Motor neuron (in vitro differentiated cells): ENCODE measurements around the gene XPR1. TPM values are rescaled to one million over a fixed set of nuclear protein-coding genes. Genes with fewer than 3 reads are reported as not detected.
"Not testable (repeated sequence)": the region's sequence is repeated elsewhere in the genome, so short reads cannot be mapped to it uniquely, and the experiment has no call there.

Source experiments
- ATAC-seq, 8 experiments: fragments of 200-7000 bp; cut with Tn5 transposase; replicated peaks in 6 of 8; 2 replicates each; pipeline ENCODE4 v1.8.0; 2021; ENCODE audit warnings: mild to moderate bottlenecking in 8 of 8, moderate library complexity in 8 of 8
- H3K27ac ChIP-seq, 2 donors: fragments of 250-450 bp; sonication (Bioruptor Pico); 2 replicates each; pipeline ENCODE4 v1.9.0; 2021; ENCODE audit warnings: antibody characterized with exemption in 2 of 2, mild to moderate bottlenecking in 2 of 2, moderate library complexity in 1 of 2
- H3K4me1 ChIP-seq, 2 donors: fragments of 250-450 bp; sonication (Bioruptor Pico); replicated peaks in 1 of 2; 2 replicates each; pipeline ENCODE4 v1.6.1; 2021; ENCODE audit warnings: antibody characterized with exemption in 2 of 2, mild to moderate bottlenecking in 2 of 2, moderate library complexity in 1 of 2
- H3K4me3 ChIP-seq, 5 donors: fragments of 250-450 bp; sonication (Bioruptor Pico); 2 replicates each; pipeline ENCODE4 v1.9.0; 2021; ENCODE audit warnings: antibody characterized with exemption in 5 of 5, mild to moderate bottlenecking in 5 of 5, moderate library complexity in 4 of 5
- WGBS, 10 experiments: fragments of 450-650 bp; shearing (Covaris generic); methylation state at CpG; one replicate each; pipeline ENCODE4 v1.0.0; 2022; 5-methylcytosine and 5-hydroxymethylcytosine counted together
- in situ Hi-C, 9 experiments: fragments of 400-800 bp; cut with MboI; loops; one replicate each; pipeline ENCODE4 v1.15.0; 2021; ENCODE audit warnings: low sequenced_read_pairs in 9 of 9, low pct_unique_long_range_greater_than_20kb in 2 of 9; ENCODE audit not compliant: unreplicated experiment in 9 of 9
- total RNA-seq, 8 experiments: library from RNA; unstranded; fragments of 300-600 nt; gene quantifications; 2 replicates each; pipeline versions ENCODE4 v1.2.3 to v1.2.4, GENCODE V29; 2022

XPR1 gene
- total RNA-seq, 8 experiments from 2014 or later: 24.0 to 162 (median 139) TPM

- in situ Hi-C loops, ATAC-seq, H3K27ac ChIP-seq, H3K4me3 ChIP-seq, H3K4me1 ChIP-seq: not testable (repeated sequence)
- 80% methylated on average over 1 of the region's 19 CpGs; no CpG with 5 or more reads in 9 of the 10 experiments for WGBS, 10 experiments
Observed at GRCh38 chr1:180711260-180711659, 79.4 kb downstream of the XPR1 start.

GRCh38 chr1:180720753-180721152 is 88.9 kb downstream of the XPR1 start:
- Histone ChIP-seq H3K4me3 (no peak overlapping the region), H3K4me1 (no peaks in the 10 kb centered on the region), H3K27ac (no peak overlapping the region)
- ATAC-seq: no peak
- WGBS, 10 experiments: 80 to 100% (median 99%) methylated on average over 1 to 4 of the region's 4 CpGs; no CpG with 5 or more reads in 2 of the 10 experiments
- in situ Hi-C loops: no loop called here

GRCh38 chr1:180722586-180722985 is 90.8 kb downstream of the XPR1 start:
- Histone ChIP-seq H3K27ac (no peak overlapping the region), H3K4me3 (no peak overlapping the region), H3K4me1 (no peaks in the 10 kb centered on the region)
- ATAC-seq: no peak
- WGBS, 10 experiments: 60 to 100% (median 96%) methylated on average over 1 of the region's 1 CpG
- in situ Hi-C loops: no loop called here

GRCh38 chr1:180724055-180724454 is 92.2 kb downstream of the XPR1 start:
- no peak for ATAC-seq
- Histone ChIP-seq H3K4me3 (no peak overlapping the region), H3K4me1 (no peaks in the 10 kb centered on the region), H3K27ac (no peak overlapping the region)
- WGBS, 10 experiments: 88 to 100% (median 100%) methylated on average over 1 of the region's 1 CpG
- in situ Hi-C loops: no loop called here

GRCh38 chr1:180726024-180726423 is 94.2 kb downstream of the XPR1 start:
- ATAC-seq, H3K4me3 ChIP-seq, H3K4me1 ChIP-seq, H3K27ac ChIP-seq, in situ Hi-C loops: not testable (repeated sequence)
- 88 to 100% (median 99%) methylated on average over 1 to 6 of the region's 6 CpGs; no CpG with 5 or more reads in 2 of the 10 experiments for WGBS, 10 experiments

- WGBS, 10 experiments: 90 to 100% (median 100%) methylated on average over 1 to 3 of the region's 3 CpGs; no CpG with 5 or more reads in 2 of the 10 experiments
- H3K27ac ChIP-seq, in situ Hi-C loops, H3K4me1 ChIP-seq, H3K4me3 ChIP-seq, ATAC-seq: not testable (repeated sequence)
Observed at GRCh38 chr1:180727751-180728150, 95.9 kb downstream of the XPR1 start.

GRCh38 chr1:180728472-180729106 is 96.8 kb downstream of the XPR1 start:
- in situ Hi-C loops: no loop called here
- no peak overlapping the region for H3K27ac ChIP-seq
- WGBS, 10 experiments: 73 to 100% (median 93%) methylated on average over 1 to 4 of the region's 4 CpGs
- no peaks in the 10 kb centered on the region for H3K4me1 ChIP-seq
- no peak for ATAC-seq
- no peak overlapping the region for H3K4me3 ChIP-seq

GRCh38 chr1:180731131-180731530 is 99.3 kb downstream of the XPR1 start:
- ATAC-seq: no peak
- Histone ChIP-seq H3K27ac (no peak overlapping the region), H3K4me3 (no peak overlapping the region), H3K4me1 (no peaks in the 10 kb centered on the region)
- in situ Hi-C loops: no loop called here
- WGBS, 10 experiments: 87 to 100% (median 98%) methylated on average over 1 to 4 of the region's 4 CpGs

- Histone ChIP-seq H3K27ac (no peak overlapping the region), H3K4me1 (no peaks in the 10 kb centered on the region), H3K4me3 (no peak overlapping the region)
- WGBS, 10 experiments: 94 to 100% (median 100%) methylated on average over 1 to 14 of the region's 14 CpGs; no CpG with 5 or more reads in 4 of the 10 experiments
- no peak for ATAC-seq
- in situ Hi-C loops: no loop called here
Observed at GRCh38 chr1:180732866-180733265, 101.0 kb downstream of the XPR1 start.

GRCh38 chr1:180734366-180734765 is 102.5 kb downstream of the XPR1 start:
- 0 to 100% (median 94%) methylated on average over 1 to 2 of the region's 2 CpGs; no CpG with 5 or more reads in 2 of the 10 experiments for WGBS, 10 experiments
- no peaks in the 10 kb centered on the region for H3K4me1 ChIP-seq
- in situ Hi-C loops: no loop called here
- H3K27ac ChIP-seq: no peak overlapping the region
- ATAC-seq: no peak
- H3K4me3 ChIP-seq: no peak overlapping the region

- peak in 2 of 8 experiments; percentile 25 to 34 for ATAC-seq
- in situ Hi-C loops: no loop called here
- no peaks in the 10 kb centered on the region for H3K4me1 ChIP-seq
- H3K4me3 ChIP-seq: no peak overlapping the region
- no peak overlapping the region for H3K27ac ChIP-seq
Observed at GRCh38 chr1:180742663-180743062, 110.8 kb downstream of the XPR1 start.

GRCh38 chr1:180743868-180744267 is 112.0 kb downstream of the XPR1 start:
- H3K4me1 ChIP-seq: no peaks in the 10 kb centered on the region
- in situ Hi-C loops: no loop called here
- H3K27ac ChIP-seq: no peak overlapping the region
- no peak for ATAC-seq
- no peak overlapping the region for H3K4me3 ChIP-seq

- WGBS, 10 experiments: 60 to 100% (median 91%) methylated on average over 1 to 6 of the region's 6 CpGs; no CpG with 5 or more reads in 1 of the 10 experiments
- no peaks in the 10 kb centered on the region for H3K4me1 ChIP-seq
- H3K4me3 ChIP-seq: no peak overlapping the region
- in situ Hi-C loops: no loop called here
- no peak overlapping the region for H3K27ac ChIP-seq
- no peak for ATAC-seq
Observed at GRCh38 chr1:180745098-180745497, 113.3 kb downstream of the XPR1 start.

GRCh38 chr1:180751921-180752320 is 120.1 kb downstream of the XPR1 start:
- no peaks in the 10 kb centered on the region for H3K4me1 ChIP-seq
- no peak overlapping the region for H3K4me3 ChIP-seq
- peak in 1 of 8 experiments; percentile 31 for ATAC-seq
- in situ Hi-C loops: loop anchor here in 1 of 9 experiments (25.0 kb wide), 1 partner anchor 90 kb away; no protein-coding TSS in a partner anchor
- H3K27ac ChIP-seq: no peak overlapping the region
- 58 to 100% (median 84%) methylated on average over 2 of the region's 2 CpGs for WGBS, 10 experiments
